ENCODE results near the gene SNORC.

The SNORC gene

GRCh38 chr2:232888839-232889529, 18.9 kb downstream of the SNORC start:
- TF ChIP-seq, protein P1, sequence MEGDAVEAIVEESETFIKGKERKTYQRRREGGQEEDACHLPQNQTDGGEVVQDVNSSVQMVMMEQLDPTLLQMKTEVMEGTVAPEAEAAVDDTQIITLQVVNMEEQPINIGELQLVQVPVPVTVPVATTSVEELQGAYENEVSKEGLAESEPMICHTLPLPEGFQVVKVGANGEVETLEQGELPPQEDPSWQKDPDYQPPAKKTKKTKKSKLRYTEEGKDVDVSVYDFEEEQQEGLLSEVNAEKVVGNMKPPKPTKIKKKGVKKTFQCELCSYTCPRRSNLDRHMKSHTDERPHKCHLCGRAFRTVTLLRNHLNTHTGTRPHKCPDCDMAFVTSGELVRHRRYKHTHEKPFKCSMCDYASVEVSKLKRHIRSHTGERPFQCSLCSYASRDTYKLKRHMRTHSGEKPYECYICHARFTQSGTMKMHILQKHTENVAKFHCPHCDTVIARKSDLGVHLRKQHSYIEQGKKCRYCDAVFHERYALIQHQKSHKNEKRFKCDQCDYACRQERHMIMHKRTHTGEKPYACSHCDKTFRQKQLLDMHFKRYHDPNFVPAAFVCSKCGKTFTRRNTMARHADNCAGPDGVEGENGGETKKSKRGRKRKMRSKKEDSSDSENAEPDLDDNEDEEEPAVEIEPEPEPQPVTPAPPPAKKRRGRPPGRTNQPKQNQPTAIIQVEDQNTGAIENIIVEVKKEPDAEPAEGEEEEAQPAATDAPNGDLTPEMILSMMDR (conservative IDR thresholded peaks at IDR 0.05; ENCODE audit: control insufficient read depth, insufficient read depth, low read depth, low read length), result no peak
- no peak overlapping the region for H3K4me3 ChIP-seq (ENCODE audit: control insufficient read depth, low read depth, low read length)
- no peak for DNase-seq (ENCODE audit: low read depth)

DNA sequence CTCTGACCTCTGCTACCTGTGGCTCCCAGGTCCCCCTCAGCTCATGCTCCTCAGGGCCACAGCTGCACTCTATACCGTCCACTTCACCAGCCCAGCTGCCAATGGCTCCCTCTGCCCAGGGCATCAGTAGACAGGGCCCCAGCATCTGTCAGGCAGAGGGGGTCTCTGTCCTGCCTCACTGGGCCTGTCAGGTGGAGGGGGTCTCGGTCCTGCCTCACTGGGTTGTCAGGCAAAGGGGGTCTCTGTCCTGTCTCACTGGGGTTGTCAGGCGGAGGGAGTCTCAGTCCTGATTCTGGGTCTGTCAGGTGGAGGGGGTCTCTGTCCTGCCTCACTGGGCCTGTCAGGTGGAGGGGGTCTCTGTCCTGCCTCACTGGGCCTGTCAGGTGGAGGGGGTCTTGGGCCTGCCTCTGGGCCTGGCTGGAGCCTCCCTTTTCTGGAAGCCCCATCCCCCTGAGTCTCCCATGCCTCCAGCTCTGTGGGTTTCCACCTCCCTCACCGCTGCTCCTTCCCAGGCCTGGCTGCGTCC, 19.9 kb downstream of the SNORC start:
- TF ChIP-seq, protein P1 (conservative IDR thresholded peaks at IDR 0.05; ENCODE audit: control insufficient read depth, insufficient read depth, low read depth, low read length), result no peak
- no peak for DNase-seq (ENCODE audit: low read depth)
- no peak overlapping the region for H3K4me3 ChIP-seq (ENCODE audit: control insufficient read depth, low read depth, low read length)

- TF ChIP-seq, protein P1 (conservative IDR thresholded peaks at IDR 0.05; ENCODE audit: control insufficient read depth, insufficient read depth, low read depth, low read length), result no peak
- DNase-seq (ENCODE audit: low read depth), result no peak
- H3K4me3 ChIP-seq (ENCODE audit: control insufficient read depth, low read depth, low read length), result no peak overlapping the region
Measured at GRCh38 chr2:232890536-232890895, 20.5 kb downstream of the SNORC start.

- no peak overlapping the region for H3K4me3 ChIP-seq (ENCODE audit: control insufficient read depth, low read depth, low read length)
- TF ChIP-seq, protein P1 (conservative IDR thresholded peaks at IDR 0.05; ENCODE audit: control insufficient read depth, insufficient read depth, low read depth, low read length), result no peak
- DNase-seq (ENCODE audit: low read depth), result no peak
Measured at GRCh38 chr2:232890896-232891601, 21.0 kb downstream of the SNORC start.

GRCh38 chr2:232891621-232892071, 21.6 kb downstream of the SNORC start:
- TF ChIP-seq, protein P1 (conservative IDR thresholded peaks at IDR 0.05; ENCODE audit: control insufficient read depth, insufficient read depth, low read depth, low read length), result no peak
- no peak overlapping the region for H3K4me3 ChIP-seq (ENCODE audit: control insufficient read depth, low read depth, low read length)
- peak; percentile 66 for DNase-seq (ENCODE audit: low read depth)

DNA sequence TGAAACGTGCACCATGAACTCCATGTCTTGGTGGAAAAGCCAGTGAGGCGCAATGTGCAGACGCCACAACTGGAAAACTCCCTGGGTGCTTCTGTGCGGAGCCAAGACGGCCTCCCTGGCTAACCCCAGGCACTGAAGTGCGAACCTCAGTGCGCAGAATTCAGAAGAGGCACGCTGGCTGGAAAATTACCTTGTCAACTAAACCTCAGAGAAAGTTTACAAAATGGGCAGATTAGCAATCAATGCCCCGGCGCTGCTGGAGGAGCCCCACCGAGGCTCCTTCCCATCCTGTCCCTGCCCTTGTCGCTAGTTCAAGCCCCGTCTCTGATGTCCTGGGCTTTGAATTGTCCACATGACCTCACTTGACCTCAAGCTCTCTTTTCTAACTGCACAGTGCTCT, 22.2 kb downstream of the SNORC start:
- no peak overlapping the region for H3K4me3 ChIP-seq (ENCODE audit: control insufficient read depth, low read depth, low read length)
- DNase-seq (ENCODE audit: low read depth), result no peak
- TF ChIP-seq, protein P1 (conservative IDR thresholded peaks at IDR 0.05; ENCODE audit: control insufficient read depth, insufficient read depth, low read depth, low read length), result no peak
